Activated naive CD8-positive, alpha-beta T cell treated with anti-CD3 and anti-CD28 coated beads, Interleukin-2, amount 10 ng/mL, durations not matched to agents 7 days and 5 days (primary cell): ENCODE measurements around the gene KRTAP19-4. TPM values are rescaled to one million over a fixed set of nuclear protein-coding genes. Genes with fewer than 3 reads are reported as not detected.

Experiments used
- ATAC-seq: fragments of 150-1000 bp; cut with Tn5 transposase; one replicate; pipeline ENCODE4 v1.10.0; 2021; ENCODE audit warnings: low read depth, moderate library complexity
- POLR2A ChIA-PET: fragments of 350-600 bp; sonication (Branson Sonifier 250); formaldehyde crosslinking; loops from one replicate; lab custom pipeline; 2021; ENCODE audit warnings: antibody characterized with exemption; lab: Charles Lee
- DNase-seq: peaks from one replicate; pipeline ENCODE4 v3.0.0; 2021
- H3K27ac Mint-ChIP-seq: one replicate; pipeline ENCODE4 v1.8.0; 2022; ENCODE audit warnings: mild to moderate bottlenecking, mixed read lengths
- H3K27me3 Mint-ChIP-seq: one replicate; pipeline ENCODE4 v1.8.0; 2022; ENCODE audit warnings: mild to moderate bottlenecking, moderate library complexity, mixed read lengths
- H3K36me3 Mint-ChIP-seq: one replicate; pipeline ENCODE4 v1.8.0; 2021; ENCODE audit warnings: mild to moderate bottlenecking, mixed read lengths
- H3K4me1 Mint-ChIP-seq: one replicate; pipeline ENCODE4 v1.8.0; 2021; ENCODE audit warnings: mixed read lengths
- H3K4me3 Mint-ChIP-seq: one replicate; pipeline ENCODE4 v1.8.0; 2022; ENCODE audit warnings: mild to moderate bottlenecking, moderate library complexity, mixed read lengths
- H3K9me3 Mint-ChIP-seq: one replicate; pipeline ENCODE4 v1.8.0; 2021; ENCODE audit warnings: mixed read lengths
- total RNA-seq, 2 experiments: library from RNA; stranded (reverse); gene quantifications; one replicate each; pipeline ENCODE4 v1.2.3, GENCODE V29; 2021

KRTAP19-4 gene
- total RNA-seq, 2 experiments from 2014 or later = not detected

- no peaks in the 10 kb centered on the region for H3K36me3 Mint-ChIP-seq
- no peak for ATAC-seq
These were observed 27.9 kb downstream of the KRTAP19-4 start for GRCh38 chr21:30468900-30469714.

GRCh38 chr21:30463713-30464112, 33.3 kb downstream of the KRTAP19-4 start:
- H3K27ac Mint-ChIP-seq = no peak overlapping the region
- DNase-seq (no peak), ATAC-seq (no peak)
- no peaks in the 10 kb centered on the region for H3K36me3 Mint-ChIP-seq
- H3K4me1 Mint-ChIP-seq = no peaks in the 10 kb centered on the region
- no peak overlapping the region for H3K4me3 Mint-ChIP-seq
- H3K27me3 Mint-ChIP-seq = no peaks in the 10 kb centered on the region
- POLR2A ChIA-PET = no interaction called here
- H3K9me3 Mint-ChIP-seq = no peaks in the 10 kb centered on the region

More at GRCh38 chr21:30468900-30469714, 27.9 kb downstream of the KRTAP19-4 start:
- no peak overlapping the region for H3K27ac Mint-ChIP-seq
- DNase-seq = no peak
- H3K4me1 Mint-ChIP-seq = no peaks in the 10 kb centered on the region
- POLR2A ChIA-PET = no interaction called here
- no peaks in the 10 kb centered on the region for H3K9me3 Mint-ChIP-seq
- no peak overlapping the region for H3K4me3 Mint-ChIP-seq
- no peaks in the 10 kb centered on the region for H3K27me3 Mint-ChIP-seq

- Mint-ChIP-seq H3K36me3 (no peaks in the 10 kb centered on the region), H3K4me1 (peaks cover 3% of the 10 kb centered on the region), H3K9me3 (no peaks in the 10 kb centered on the region), H3K27me3 (peaks cover 2% of the 10 kb centered on the region), H3K4me3 (no peak overlapping the region), H3K27ac (no peak overlapping the region)
- no peak for ATAC-seq
- POLR2A ChIA-PET = interaction anchor here (0.6 kb wide), 1 partner anchor 102 kb away, joined by 3 read pairs; no protein-coding TSS in a partner anchor
- no peak for DNase-seq
These were observed 48.5 kb downstream of the KRTAP19-4 start for GRCh38 chr21:30448514-30448913.

- Mint-ChIP-seq H3K9me3 (no peaks in the 10 kb centered on the region), H3K4me3 (no peak overlapping the region), H3K27ac (no peak overlapping the region), H3K4me1 (peaks cover 3% of the 10 kb centered on the region), H3K27me3 (no peaks in the 10 kb centered on the region), H3K36me3 (no peaks in the 10 kb centered on the region)
- ATAC-seq = no peak
- POLR2A ChIA-PET = no interaction called here
- DNase-seq = no peak
These were observed 49.9 kb downstream of the KRTAP19-4 start for GRCh38 chr21:30447056-30447455.

Other genes starting within 250 kb of the KRTAP19-4 start
- not detected for gene KRTAP24-1, start 214.2 kb downstream of the KRTAP19-4 start, total RNA-seq
- not detected for gene KRTAP25-1, start 207.7 kb downstream of the KRTAP19-4 start, total RNA-seq
- not detected for gene KRTAP26-1, start 176.8 kb downstream of the KRTAP19-4 start, total RNA-seq
- not detected for gene KRTAP27-1, start 159.5 kb downstream of the KRTAP19-4 start, total RNA-seq
- gene KRTAP23-1, start 148.6 kb downstream of the KRTAP19-4 start, total RNA-seq = not detected
- not detected for gene KRTAP13-2, start 124.9 kb downstream of the KRTAP19-4 start, total RNA-seq
- gene KRTAP13-1, start 101.1 kb downstream of the KRTAP19-4 start, total RNA-seq = not detected
- gene KRTAP13-3, start 71.2 kb downstream of the KRTAP19-4 start, total RNA-seq = not detected
- not detected for gene KRTAP13-4, start 66.9 kb downstream of the KRTAP19-4 start, total RNA-seq
- not detected for gene KRTAP15-1, start 56.9 kb downstream of the KRTAP19-4 start, total RNA-seq
- not detected for gene KRTAP19-1, start 16.8 kb downstream of the KRTAP19-4 start, total RNA-seq
- not detected for gene KRTAP19-2, start 9.7 kb downstream of the KRTAP19-4 start, total RNA-seq
- gene KRTAP19-3, start 5.2 kb downstream of the KRTAP19-4 start, total RNA-seq = not detected
- not detected for gene KRTAP19-5, start 5.0 kb upstream of the KRTAP19-4 start, total RNA-seq
- gene KRTAP19-6, start 44.7 kb upstream of the KRTAP19-4 start, total RNA-seq = not detected
- not detected for gene KRTAP19-7, start 64.1 kb upstream of the KRTAP19-4 start, total RNA-seq
- not detected for gene KRTAP22-2, start 93.2 kb upstream of the KRTAP19-4 start, total RNA-seq
- gene KRTAP6-3, start 95.3 kb upstream of the KRTAP19-4 start, total RNA-seq = not detected
- gene KRTAP6-2, start 101.7 kb upstream of the KRTAP19-4 start, total RNA-seq = not detected
- gene KRTAP22-1, start 103.9 kb upstream of the KRTAP19-4 start, total RNA-seq = not detected
- not detected for gene KRTAP6-1, start 116.8 kb upstream of the KRTAP19-4 start, total RNA-seq
- not detected for gene KRTAP20-1, start 119.3 kb upstream of the KRTAP19-4 start, total RNA-seq
- gene KRTAP20-4, start 123.5 kb upstream of the KRTAP19-4 start, total RNA-seq = not detected
- not detected for gene KRTAP20-2, start 138.0 kb upstream of the KRTAP19-4 start, total RNA-seq
- not detected for gene KRTAP20-3, start 145.7 kb upstream of the KRTAP19-4 start, total RNA-seq
- not detected for gene KRTAP21-3, start 221.6 kb upstream of the KRTAP19-4 start, total RNA-seq